ENCODE measurements around the gene PIEZO1. TPM values are rescaled to one million over a fixed set of nuclear protein-coding genes. Genes with fewer than 3 reads are reported as not detected.

Gene PIEZO1
- polyA plus RNA-seq, 1 donor, result 92.9 TPM

- no peaks in the 10 kb centered on the region for H3K27me3 ChIP-seq (ENCODE audit: control insufficient read depth, insufficient read depth, low read length)
- WGBS (ENCODE audit: insufficient coverage, low lambda C conversion rate), result no CpG with 5 or more reads among the region's 16 CpGs
- no peak overlapping the region for H3K27ac ChIP-seq (ENCODE audit: low read length)
- DNase-seq, result no peak
- no peak overlapping the region for H3K4me3 ChIP-seq (ENCODE audit: low read length)
- H3K4me1 ChIP-seq (ENCODE audit: control insufficient read depth, insufficient read depth, low read length), result no peaks in the 10 kb centered on the region
- peaks cover 59% of the 10 kb centered on the region for H3K36me3 ChIP-seq (ENCODE audit: control insufficient read depth, insufficient read depth, low read length)
- no peaks in the 10 kb centered on the region for H3K9me3 ChIP-seq (ENCODE audit: control insufficient read depth, low read depth, low read length)
These were observed 49.9 kb downstream of the PIEZO1 start for GRCh38 chr16:88735121-88735520.

DNA sequence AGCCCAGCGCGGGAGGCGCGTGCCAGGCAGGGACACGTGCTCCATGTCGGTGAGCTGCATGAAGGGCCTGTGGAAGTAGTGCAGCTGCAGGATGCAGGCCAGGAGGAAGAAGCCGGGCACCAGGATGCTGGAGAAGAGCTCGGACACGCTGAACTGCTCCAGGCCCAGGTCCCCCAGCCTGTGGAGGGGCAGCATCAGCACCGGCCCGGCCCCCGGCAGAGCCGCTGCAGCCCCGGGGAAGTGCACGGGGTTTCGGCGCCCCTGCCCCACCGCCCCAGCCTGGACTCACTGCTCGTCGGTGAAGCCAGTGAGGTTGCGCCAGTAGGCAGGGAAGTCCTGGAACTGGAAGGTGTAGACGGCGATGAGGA lies 50.7 kb downstream of the PIEZO1 start:
- Histone ChIP-seq H3K27me3 (ENCODE audit: control insufficient read depth, insufficient read depth, low read length) (no peaks in the 10 kb centered on the region), H3K4me1 (ENCODE audit: control insufficient read depth, insufficient read depth, low read length) (no peaks in the 10 kb centered on the region), H3K9me3 (ENCODE audit: control insufficient read depth, low read depth, low read length) (no peaks in the 10 kb centered on the region), H3K27ac (ENCODE audit: low read length) (no peak overlapping the region), H3K4me3 (ENCODE audit: low read length) (no peak overlapping the region), H3K36me3 (ENCODE audit: control insufficient read depth, insufficient read depth, low read length) (peaks cover 60% of the 10 kb centered on the region)
- DNase-seq, result no peak
- WGBS (ENCODE audit: insufficient coverage, low lambda C conversion rate), result no CpG with 5 or more reads among the region's 23 CpGs

DNA sequence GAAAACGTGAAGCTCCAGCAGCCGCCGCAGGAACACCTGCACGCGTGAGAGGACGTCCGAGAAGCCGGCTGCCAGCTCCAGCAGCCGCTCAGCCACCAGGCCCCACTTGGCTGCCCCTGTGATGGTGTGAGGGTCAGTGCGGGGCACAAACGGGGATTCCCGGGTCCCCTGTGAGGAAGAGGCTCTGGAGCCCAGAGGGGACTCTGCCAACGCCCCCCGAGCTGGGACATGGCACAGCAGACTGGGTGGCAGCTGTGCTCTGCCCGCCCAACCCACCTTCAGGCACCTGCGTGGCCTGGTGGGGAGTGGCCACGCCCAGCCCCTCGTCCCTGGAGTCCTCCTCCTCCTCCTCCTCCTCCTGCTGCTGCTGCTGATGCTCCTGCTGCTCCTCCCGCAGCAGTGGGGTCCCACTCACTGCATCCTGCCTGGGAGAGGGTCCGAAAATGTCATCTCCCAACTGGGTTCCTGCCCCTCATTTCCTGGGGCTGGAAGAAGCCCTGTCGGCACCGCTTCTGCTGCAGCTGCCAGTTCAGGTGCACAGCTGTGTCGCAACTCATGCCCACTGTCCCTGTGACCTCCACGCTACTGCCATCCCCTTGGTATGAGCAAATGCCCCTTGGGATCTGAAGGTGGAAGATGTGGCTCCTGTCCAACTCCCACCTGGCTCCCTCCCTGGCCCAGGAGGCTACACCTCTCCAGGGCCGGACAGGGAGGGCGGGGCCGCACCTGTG lies 51.2 kb downstream of the PIEZO1 start:
- Histone ChIP-seq H3K4me1 (ENCODE audit: control insufficient read depth, insufficient read depth, low read length) (no peaks in the 10 kb centered on the region), H3K27ac (ENCODE audit: low read length) (no peak overlapping the region), H3K9me3 (ENCODE audit: control insufficient read depth, low read depth, low read length) (no peaks in the 10 kb centered on the region), H3K36me3 (ENCODE audit: control insufficient read depth, insufficient read depth, low read length) (peaks cover 60% of the 10 kb centered on the region), H3K4me3 (ENCODE audit: low read length) (no peak overlapping the region), H3K27me3 (ENCODE audit: control insufficient read depth, insufficient read depth, low read length) (no peaks in the 10 kb centered on the region)
- no CpG with 5 or more reads among the region's 27 CpGs for WGBS (ENCODE audit: insufficient coverage, low lambda C conversion rate)
- DNase-seq, result no peak

- WGBS (ENCODE audit: insufficient coverage, low lambda C conversion rate), result no CpG with 5 or more reads among the region's 13 CpGs
- Histone ChIP-seq H3K36me3 (ENCODE audit: control insufficient read depth, insufficient read depth, low read length) (peaks cover 58% of the 10 kb centered on the region), H3K4me1 (ENCODE audit: control insufficient read depth, insufficient read depth, low read length) (no peaks in the 10 kb centered on the region), H3K27ac (ENCODE audit: low read length) (no peak overlapping the region), H3K9me3 (ENCODE audit: control insufficient read depth, low read depth, low read length) (no peaks in the 10 kb centered on the region), H3K4me3 (ENCODE audit: low read length) (no peak overlapping the region), H3K27me3 (ENCODE audit: control insufficient read depth, insufficient read depth, low read length) (no peaks in the 10 kb centered on the region)
- no peak for DNase-seq
These were observed 52.1 kb downstream of the PIEZO1 start for GRCh38 chr16:88732961-88733294.

- Histone ChIP-seq H3K4me1 (ENCODE audit: control insufficient read depth, insufficient read depth, low read length) (no peaks in the 10 kb centered on the region), H3K4me3 (ENCODE audit: low read length) (no peak overlapping the region), H3K36me3 (ENCODE audit: control insufficient read depth, insufficient read depth, low read length) (peaks cover 59% of the 10 kb centered on the region), H3K27ac (ENCODE audit: low read length) (no peak overlapping the region), H3K27me3 (ENCODE audit: control insufficient read depth, insufficient read depth, low read length) (no peaks in the 10 kb centered on the region), H3K9me3 (ENCODE audit: control insufficient read depth, low read depth, low read length) (no peaks in the 10 kb centered on the region)
- WGBS (ENCODE audit: insufficient coverage, low lambda C conversion rate), result no CpG with 5 or more reads among the region's 30 CpGs
- DNase-seq, result no peak
These were observed 52.7 kb downstream of the PIEZO1 start for GRCh38 chr16:88732172-88732960.

DNA sequence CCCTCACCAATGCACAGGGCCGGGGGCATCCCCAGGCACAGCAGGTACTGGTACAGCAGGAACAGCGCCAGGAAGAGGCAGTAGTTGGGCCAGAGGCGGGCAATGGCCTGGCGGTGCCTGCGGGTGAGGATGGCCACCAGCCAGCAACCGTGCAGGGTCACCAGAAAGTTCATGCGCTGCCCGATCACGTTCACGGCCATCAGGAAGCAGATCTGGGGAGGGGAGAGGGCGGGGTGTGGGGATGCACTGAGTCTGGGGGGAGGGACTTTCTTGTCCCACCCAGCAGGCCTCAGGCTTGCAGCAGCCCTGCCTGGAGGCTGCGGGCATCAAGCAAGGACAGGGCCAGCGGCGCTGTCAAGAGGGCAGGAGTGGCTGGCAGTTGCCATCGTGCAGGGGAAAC lies 53.3 kb downstream of the PIEZO1 start:
- H3K27me3 ChIP-seq (ENCODE audit: control insufficient read depth, insufficient read depth, low read length), result no peaks in the 10 kb centered on the region
- H3K4me1 ChIP-seq (ENCODE audit: control insufficient read depth, insufficient read depth, low read length), result no peaks in the 10 kb centered on the region
- peaks cover 66% of the 10 kb centered on the region for H3K36me3 ChIP-seq (ENCODE audit: control insufficient read depth, insufficient read depth, low read length)
- WGBS (ENCODE audit: insufficient coverage, low lambda C conversion rate), result no CpG with 5 or more reads among the region's 15 CpGs
- no peak overlapping the region for H3K27ac ChIP-seq (ENCODE audit: low read length)
- DNase-seq, result no peak
- no peak overlapping the region for H3K4me3 ChIP-seq (ENCODE audit: low read length)
- H3K9me3 ChIP-seq (ENCODE audit: control insufficient read depth, low read depth, low read length), result no peaks in the 10 kb centered on the region

- H3K27ac ChIP-seq (ENCODE audit: low read length), result no peak overlapping the region
- 90% methylated on average over 2 of the region's 34 CpGs for WGBS (ENCODE audit: insufficient coverage, low lambda C conversion rate)
- DNase-seq, result no peak
- H3K4me3 ChIP-seq (ENCODE audit: low read length), result no peak overlapping the region
- peaks cover 70% of the 10 kb centered on the region for H3K36me3 ChIP-seq (ENCODE audit: control insufficient read depth, insufficient read depth, low read length)
- no peaks in the 10 kb centered on the region for H3K4me1 ChIP-seq (ENCODE audit: control insufficient read depth, insufficient read depth, low read length)
- H3K9me3 ChIP-seq (ENCODE audit: control insufficient read depth, low read depth, low read length), result no peaks in the 10 kb centered on the region
- no peaks in the 10 kb centered on the region for H3K27me3 ChIP-seq (ENCODE audit: control insufficient read depth, insufficient read depth, low read length)
These were observed 54.1 kb downstream of the PIEZO1 start for GRCh38 chr16:88730632-88731607.

DNA sequence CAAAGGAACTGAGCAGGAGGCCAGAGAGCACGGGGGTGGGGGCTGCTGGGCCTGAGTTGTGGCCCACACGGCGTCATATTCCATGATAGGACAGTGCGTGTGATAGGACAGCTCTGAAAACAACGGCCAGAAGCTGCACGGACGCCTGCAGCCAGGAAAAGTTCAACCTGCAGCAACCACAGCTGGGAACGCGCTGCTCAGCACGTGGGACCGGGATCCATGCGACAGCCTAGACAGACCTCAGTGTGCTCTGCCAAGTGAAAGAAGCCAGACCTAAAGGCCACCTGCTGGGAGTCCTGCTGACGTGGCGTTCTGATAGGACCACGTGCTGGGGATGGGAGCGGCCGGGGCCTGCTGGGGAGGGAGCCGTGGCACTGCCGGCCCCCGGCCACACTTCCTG lies 57.1 kb downstream of the PIEZO1 start:
- WGBS (ENCODE audit: insufficient coverage, low lambda C conversion rate), result no CpG with 5 or more reads among the region's 20 CpGs
- Histone ChIP-seq H3K27ac (ENCODE audit: low read length) (no peak overlapping the region), H3K9me3 (ENCODE audit: control insufficient read depth, low read depth, low read length) (peaks cover 3% of the 10 kb centered on the region), H3K36me3 (ENCODE audit: control insufficient read depth, insufficient read depth, low read length) (peaks cover 67% of the 10 kb centered on the region), H3K4me3 (ENCODE audit: low read length) (no peak overlapping the region), H3K4me1 (ENCODE audit: control insufficient read depth, insufficient read depth, low read length) (no peaks in the 10 kb centered on the region), H3K27me3 (ENCODE audit: control insufficient read depth, insufficient read depth, low read length) (no peaks in the 10 kb centered on the region)
- no peak for DNase-seq

GRCh38 chr16:88726981-88727380 lies 58.0 kb downstream of the PIEZO1 start:
- no peaks in the 10 kb centered on the region for H3K27me3 ChIP-seq (ENCODE audit: control insufficient read depth, insufficient read depth, low read length)
- H3K27ac ChIP-seq (ENCODE audit: low read length), result no peak overlapping the region
- H3K4me1 ChIP-seq (ENCODE audit: control insufficient read depth, insufficient read depth, low read length), result no peaks in the 10 kb centered on the region
- no peak for DNase-seq
- peaks cover 4% of the 10 kb centered on the region for H3K9me3 ChIP-seq (ENCODE audit: control insufficient read depth, low read depth, low read length)
- WGBS (ENCODE audit: insufficient coverage, low lambda C conversion rate), result no CpG with 5 or more reads among the region's 28 CpGs
- peaks cover 67% of the 10 kb centered on the region for H3K36me3 ChIP-seq (ENCODE audit: control insufficient read depth, insufficient read depth, low read length)
- H3K4me3 ChIP-seq (ENCODE audit: low read length), result no peak overlapping the region

GRCh38 chr16:88726408-88726749 lies 58.6 kb downstream of the PIEZO1 start:
- WGBS (ENCODE audit: insufficient coverage, low lambda C conversion rate), result no CpG with 5 or more reads among the region's 17 CpGs
- H3K27me3 ChIP-seq (ENCODE audit: control insufficient read depth, insufficient read depth, low read length), result no peaks in the 10 kb centered on the region
- H3K27ac ChIP-seq (ENCODE audit: low read length), result no peak overlapping the region
- H3K9me3 ChIP-seq (ENCODE audit: control insufficient read depth, low read depth, low read length), result peaks cover 7% of the 10 kb centered on the region
- H3K4me1 ChIP-seq (ENCODE audit: control insufficient read depth, insufficient read depth, low read length), result no peaks in the 10 kb centered on the region
- H3K4me3 ChIP-seq (ENCODE audit: low read length), result no peak overlapping the region
- DNase-seq, result no peak
- H3K36me3 ChIP-seq (ENCODE audit: control insufficient read depth, insufficient read depth, low read length), result peaks cover 69% of the 10 kb centered on the region
